Mesendoderm (in vitro differentiated cells): ENCODE measurements around the gene NOL6.
A peak's percentile ranks its signal among the peaks of the same experiment; 100 is the strongest.
"Not testable (repeated sequence)": the region's sequence is repeated elsewhere in the genome, so short reads cannot be mapped to it uniquely, and the experiment has no call there.

ENCODE experiments used
- DNase-seq: peaks from one replicate; pipeline ENCODE4 v3.0.0; 2013
- H2AK5ac ChIP-seq: 2 replicates; pipeline ENCODE4 v1.6.1; 2013; ENCODE audit warnings: low read length, inconsistent platforms
- H2BK120ac ChIP-seq: 2 replicates; pipeline ENCODE4 v1.6.1; 2013; ENCODE audit warnings: low read depth, mild to moderate bottlenecking, low read length, moderate library complexity, mixed read lengths
- H2BK15ac ChIP-seq: replicated peaks from 2 replicates; pipeline ENCODE4 v1.6.1; 2013; ENCODE audit warnings: low read depth, mild to moderate bottlenecking, moderate library complexity
- H2BK5ac ChIP-seq: 2 replicates; pipeline ENCODE4 v1.6.1; 2013; ENCODE audit warnings: low read length, inconsistent platforms
- H3K18ac ChIP-seq: 2 replicates; pipeline ENCODE4 v1.6.1; 2013; ENCODE audit warnings: mild to moderate bottlenecking, low read length, mixed read lengths
- H3K23ac ChIP-seq: one replicate; pipeline ENCODE4 v1.6.1; 2013; ENCODE audit warnings: low read length
- H3K27ac ChIP-seq: 2 replicates; pipeline ENCODE4 v1.5.1; 2013; ENCODE audit warnings: low read depth, mild to moderate bottlenecking, inconsistent platforms, low read length, moderate library complexity
- H3K27me3 ChIP-seq: 2 replicates; pipeline ENCODE4 v1.6.1; 2013; ENCODE audit warnings: low read length, control low read depth, mild to moderate bottlenecking, inconsistent platforms; ENCODE audit not compliant: insufficient read depth, poor library complexity
- H3K36me3 ChIP-seq: 2 replicates; pipeline ENCODE4 v1.6.1; 2013; ENCODE audit warnings: low read length, inconsistent platforms; ENCODE audit not compliant: control insufficient read depth, insufficient read depth
- H3K4ac ChIP-seq: one replicate; pipeline ENCODE4 v1.6.1; 2013; ENCODE audit warnings: low read depth, mild to moderate bottlenecking, low read length, moderate library complexity
- H3K4me1 ChIP-seq: 2 replicates; pipeline ENCODE4 v1.6.1; 2013; ENCODE audit warnings: low read depth, low read length, inconsistent platforms; ENCODE audit not compliant: control insufficient read depth
- H3K4me2 ChIP-seq: 2 replicates; pipeline ENCODE4 v1.6.1; 2013; ENCODE audit warnings: low read length
- H3K4me3 ChIP-seq: 2 replicates; pipeline ENCODE4 v1.5.1; 2013; ENCODE audit warnings: mild to moderate bottlenecking, low read length
- H3K56ac ChIP-seq: one replicate; pipeline ENCODE4 v1.6.1; 2013; ENCODE audit warnings: low read length
- H3K79me1 ChIP-seq: 2 replicates; pipeline ENCODE4 v1.6.1; 2013; ENCODE audit warnings: low read length, inconsistent platforms
- H3K79me2 ChIP-seq: 2 replicates; pipeline ENCODE4 v1.6.1; 2013; ENCODE audit warnings: mild to moderate bottlenecking, low read length; ENCODE audit not compliant: control insufficient read depth, insufficient read depth
- H3K9ac ChIP-seq: 2 replicates; pipeline ENCODE4 v1.6.1; 2013; ENCODE audit warnings: low read length, inconsistent platforms
- H4K5ac ChIP-seq: one replicate; pipeline ENCODE4 v1.6.1; 2013; ENCODE audit warnings: low read length
- H4K8ac ChIP-seq: one replicate; pipeline ENCODE4 v1.6.1; 2013; ENCODE audit warnings: low read depth, mild to moderate bottlenecking, control low read depth, low read length, moderate library complexity
- WGBS: extraction: QIAGEN DNeasy Blood & Tissue Kit; methylation state at CpG from one replicate; pipeline ENCODE4 v1.1.7; 2013; ENCODE audit warnings: low lambda C conversion rate, missing lambda C conversion rate; ENCODE audit not compliant: insufficient coverage; ENCODE audit errors: extremely low coverage; 5-methylcytosine and 5-hydroxymethylcytosine counted together

The NOL6 gene

DNA sequence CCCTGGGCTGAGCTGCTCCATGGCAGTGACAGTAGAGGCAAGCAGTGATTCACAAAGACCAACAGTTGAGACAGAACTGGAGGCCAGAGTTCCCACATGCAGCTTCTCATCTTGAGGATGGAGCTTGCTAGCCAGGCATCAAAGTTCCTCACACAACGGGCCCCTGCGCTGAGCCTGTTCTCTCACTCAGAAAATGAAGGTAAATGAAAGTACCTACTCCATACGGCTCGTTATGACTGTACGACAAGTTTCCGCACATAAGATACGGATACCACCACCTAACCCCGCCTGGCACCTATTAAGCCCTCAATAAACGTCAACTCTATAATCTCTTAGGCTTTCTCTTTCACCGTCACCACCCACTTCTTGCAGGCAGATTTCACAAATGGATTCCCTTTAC, 12.9 kb downstream of the NOL6 start:
- Histone ChIP-seq H3K27ac (no peak overlapping the region), H3K4me1 (no peaks in the 10 kb centered on the region), H2BK15ac (no peak overlapping the region), H2BK5ac (no peak overlapping the region), H4K5ac (no peak overlapping the region), H3K4me2 (no peak overlapping the region), H3K27me3 (no peaks in the 10 kb centered on the region), H3K36me3 (peaks cover 31% of the 10 kb centered on the region), H3K4ac (no peak overlapping the region), H3K23ac (no peak overlapping the region), H4K8ac (no peak overlapping the region), H3K79me2 (no peaks in the 10 kb centered on the region), H3K56ac (no peak overlapping the region), H3K79me1 (no peaks in the 10 kb centered on the region), H2BK120ac (no peak overlapping the region), H3K18ac (no peak overlapping the region), H3K9ac (no peak overlapping the region), H2AK5ac (no peak overlapping the region), H3K4me3 (no peak overlapping the region)
- no peak for DNase-seq
- no CpG with 5 or more reads among the region's 10 CpGs for WGBS

DNA sequence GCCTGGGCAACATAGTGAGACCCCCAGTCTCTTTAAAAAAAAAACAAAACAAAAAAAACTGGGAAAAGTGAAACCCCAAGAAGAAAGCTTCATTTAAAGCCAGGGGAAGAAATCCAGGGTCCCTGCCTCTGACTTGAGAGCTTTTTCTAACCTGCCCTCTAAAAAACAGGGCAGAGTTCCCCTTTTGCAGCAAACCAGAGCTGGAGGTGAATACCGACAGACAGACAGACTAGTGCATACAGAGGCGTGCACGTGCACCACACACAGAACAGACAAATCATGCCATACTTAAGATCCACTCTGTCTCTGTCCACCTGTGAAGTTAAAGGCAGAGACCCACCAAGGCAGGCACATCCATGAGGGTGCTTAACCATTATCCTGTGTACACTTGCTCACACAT, 14.6 kb downstream of the NOL6 start:
- H3K9ac ChIP-seq: no peak overlapping the region
- DNase-seq: no peak
- WGBS: no CpG with 5 or more reads among the region's 3 CpGs

DNA sequence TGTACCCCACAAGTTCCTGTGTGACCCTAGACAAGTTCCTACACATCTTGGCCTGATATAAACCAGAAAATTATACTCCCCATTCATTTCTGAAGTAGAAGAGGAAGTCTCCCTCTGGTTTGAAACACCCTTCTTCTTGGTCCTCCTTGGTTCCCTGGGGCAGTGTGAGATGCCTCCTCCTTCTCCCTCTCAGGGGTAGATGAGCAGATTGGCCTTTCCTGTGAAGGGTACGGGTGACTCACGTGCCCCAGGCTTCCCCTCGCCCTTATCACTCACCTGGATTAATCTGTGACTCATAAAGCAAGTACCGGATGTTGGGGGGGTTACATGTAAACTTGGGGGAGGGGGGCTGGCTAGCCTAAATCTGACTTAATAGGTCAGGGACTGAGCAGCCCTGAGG, 15.3 kb downstream of the NOL6 start:
- DNase-seq: peak; percentile 80
- Histone ChIP-seq H3K79me1 (no peaks in the 10 kb centered on the region), H3K79me2 (no peaks in the 10 kb centered on the region), H3K4me3 (no peak overlapping the region), H4K5ac (no peak overlapping the region), H3K9ac (no peak overlapping the region), H2BK5ac (no peak overlapping the region), H2AK5ac (no peak overlapping the region), H3K4ac (no peak overlapping the region), H4K8ac (no peak overlapping the region), H3K27ac (no peak overlapping the region), H3K4me2 (no peak overlapping the region), H3K27me3 (no peaks in the 10 kb centered on the region), H2BK15ac (no peak overlapping the region), H2BK120ac (no peak overlapping the region), H3K56ac (no peak overlapping the region), H3K18ac (no peak overlapping the region), H3K23ac (no peak overlapping the region), H3K4me1 (no peaks in the 10 kb centered on the region), H3K36me3 (peaks cover 19% of the 10 kb centered on the region)
- WGBS: no CpG with 5 or more reads among the region's 4 CpGs

More for the DNA sequence above, 14.6 kb downstream of the NOL6 start:
- no peak overlapping the region for H2BK120ac ChIP-seq
- no peak overlapping the region for H2BK15ac ChIP-seq
- H3K79me1 ChIP-seq: no peaks in the 10 kb centered on the region
- H3K4me2 ChIP-seq: no peak overlapping the region
- no peak overlapping the region for H3K18ac ChIP-seq
- no peak overlapping the region for H3K27ac ChIP-seq
- no peak overlapping the region for H4K5ac ChIP-seq
- H3K56ac ChIP-seq: no peak overlapping the region
- no peak overlapping the region for H3K4me3 ChIP-seq
- no peaks in the 10 kb centered on the region for H3K79me2 ChIP-seq
- no peak overlapping the region for H3K4ac ChIP-seq
- peaks cover 24% of the 10 kb centered on the region for H3K36me3 ChIP-seq
- H3K4me1 ChIP-seq: no peaks in the 10 kb centered on the region
- H3K27me3 ChIP-seq: no peaks in the 10 kb centered on the region
- no peak overlapping the region for H3K23ac ChIP-seq
- H2BK5ac ChIP-seq: no peak overlapping the region
- H2AK5ac ChIP-seq: no peak overlapping the region
- H4K8ac ChIP-seq: no peak overlapping the region

DNA sequence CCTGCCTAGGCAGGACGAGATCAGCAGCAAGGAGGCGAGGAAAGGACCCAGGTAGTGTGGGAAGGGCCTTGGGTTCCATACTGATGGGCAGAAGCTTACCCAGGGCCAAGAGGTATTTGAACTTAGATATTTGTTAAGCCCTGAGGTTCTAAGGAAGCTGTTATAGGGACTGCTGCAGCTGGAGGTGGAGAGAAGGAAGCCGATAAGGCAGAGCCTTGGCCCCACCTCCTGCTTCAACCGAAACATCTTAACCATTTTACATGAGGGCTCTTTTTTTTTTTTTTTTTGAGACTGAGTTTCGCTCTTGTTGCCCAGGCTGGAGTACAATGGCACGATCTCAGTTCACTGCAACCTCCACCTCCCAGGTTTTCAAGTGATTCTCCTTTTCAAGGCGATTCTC, 17.8 kb downstream of the NOL6 start:
- Histone ChIP-seq H3K4me3 (no peak overlapping the region), H3K4me2 (no peak overlapping the region), H3K4me1 (no peaks in the 10 kb centered on the region), H2AK5ac (no peak overlapping the region), H3K79me2 (no peaks in the 10 kb centered on the region), H4K5ac (no peak overlapping the region), H3K9ac (no peak overlapping the region), H2BK5ac (no peak overlapping the region), H4K8ac (no peak overlapping the region), H3K36me3 (peaks cover 2% of the 10 kb centered on the region), H3K56ac (no peak overlapping the region), H3K79me1 (no peaks in the 10 kb centered on the region), H3K27ac (no peak overlapping the region), H3K18ac (no peak overlapping the region), H2BK15ac (no peak overlapping the region), H3K27me3 (no peaks in the 10 kb centered on the region), H3K4ac (no peak overlapping the region), H3K23ac (no peak overlapping the region), H2BK120ac (no peak overlapping the region)
- DNase-seq: no peak
- no CpG with 5 or more reads among the region's 7 CpGs for WGBS

DNA sequence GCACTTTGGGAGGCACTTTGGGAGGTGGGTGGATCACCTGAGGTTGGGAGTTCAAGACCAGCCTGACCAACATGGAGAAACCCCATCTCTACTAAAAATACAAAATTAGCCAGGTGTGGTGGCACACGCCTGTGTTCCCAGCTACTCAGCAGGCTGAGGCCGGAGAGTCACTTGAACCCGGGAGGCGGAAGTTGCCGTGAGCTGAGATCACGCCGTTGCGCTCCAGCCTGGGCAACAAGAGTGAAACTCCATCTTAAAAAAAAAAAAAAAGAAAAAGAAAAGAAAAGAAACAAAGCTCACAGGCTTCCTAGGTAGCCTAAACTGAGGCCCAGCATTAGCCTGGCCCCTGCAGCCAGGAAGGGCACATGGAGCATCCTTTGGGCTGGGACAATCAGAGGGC, 18.3 kb downstream of the NOL6 start:
- H2BK15ac ChIP-seq, H4K5ac ChIP-seq, H3K4me2 ChIP-seq, H3K36me3 ChIP-seq, H3K23ac ChIP-seq, H3K27me3 ChIP-seq, H3K79me1 ChIP-seq, H2BK5ac ChIP-seq, H2BK120ac ChIP-seq, H3K9ac ChIP-seq, H3K4ac ChIP-seq, H3K18ac ChIP-seq, H3K56ac ChIP-seq, H3K27ac ChIP-seq, H3K4me3 ChIP-seq, H4K8ac ChIP-seq, H3K79me2 ChIP-seq, H2AK5ac ChIP-seq, DNase-seq, H3K4me1 ChIP-seq: not testable (repeated sequence)
- WGBS: no CpG with 5 or more reads among the region's 8 CpGs

DNA sequence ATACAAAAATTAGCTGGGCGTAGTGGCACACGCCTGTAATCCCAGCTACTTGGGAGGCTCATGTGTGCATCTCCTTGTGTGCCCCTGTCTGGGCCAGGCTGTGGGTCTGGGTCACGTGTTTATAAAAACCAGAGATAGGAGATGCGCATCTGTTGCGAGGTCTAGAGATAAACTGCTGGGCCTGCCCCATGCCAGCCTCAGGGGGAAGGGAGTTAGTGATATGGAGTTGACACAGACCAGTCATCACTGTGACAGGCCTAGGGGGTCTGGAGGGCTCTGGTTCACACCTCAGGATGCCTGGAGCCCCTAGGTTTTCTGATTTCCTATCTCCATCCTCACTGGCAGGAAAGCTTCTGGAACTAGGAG, 19.1 kb downstream of the NOL6 start:
- H3K27ac ChIP-seq, H3K27me3 ChIP-seq, H3K4me2 ChIP-seq, DNase-seq, H3K4me3 ChIP-seq, H3K56ac ChIP-seq, H3K9ac ChIP-seq, H3K4me1 ChIP-seq, H2BK120ac ChIP-seq, H3K4ac ChIP-seq, H3K36me3 ChIP-seq, H3K79me2 ChIP-seq, H2AK5ac ChIP-seq, H3K23ac ChIP-seq, H2BK5ac ChIP-seq, H4K5ac ChIP-seq, H3K79me1 ChIP-seq, H3K18ac ChIP-seq, H2BK15ac ChIP-seq, H4K8ac ChIP-seq: not testable (repeated sequence)
- WGBS: no CpG with 5 or more reads among the region's 5 CpGs
